ENCODE measurements around the gene SYNGR4.

Gene SYNGR4

GRCh38 chr19:48338253-48338755, 25.9 kb upstream of the SYNGR4 start:
- no peak for TF ChIP-seq TCF4 (CRISPR knock-in tag; IDR thresholded peaks at IDR 0.05; ENCODE audit: borderline replicate concordance)
- TF ChIP-seq ZFP30 (CRISPR knock-in tag; IDR thresholded peaks at IDR 0.05) = no peak
- TF ChIP-seq ISL1 (CRISPR knock-in tag; IDR thresholded peaks at IDR 0.05) = no peak
- TF ChIP-seq PATZ1 (CRISPR knock-in tag; IDR thresholded peaks at IDR 0.05; ENCODE audit: borderline replicate concordance) = no peak
- TF ChIP-seq OSR1 (CRISPR knock-in tag; IDR thresholded peaks at IDR 0.05) = no peak
- TF ChIP-seq CSDC2 (CRISPR knock-in tag; IDR thresholded peaks at IDR 0.05) = no peak
- no peak for TF ChIP-seq POU6F1 (CRISPR knock-in tag; IDR thresholded peaks at IDR 0.05; ENCODE audit: borderline replicate concordance, low read depth)
- no peak for TF ChIP-seq RARB (CRISPR knock-in tag; IDR thresholded peaks at IDR 0.05)
- TF ChIP-seq TOX (CRISPR knock-in tag; IDR thresholded peaks at IDR 0.05; ENCODE audit: borderline replicate concordance) = no peak
- no peak for ATAC-seq

DNA sequence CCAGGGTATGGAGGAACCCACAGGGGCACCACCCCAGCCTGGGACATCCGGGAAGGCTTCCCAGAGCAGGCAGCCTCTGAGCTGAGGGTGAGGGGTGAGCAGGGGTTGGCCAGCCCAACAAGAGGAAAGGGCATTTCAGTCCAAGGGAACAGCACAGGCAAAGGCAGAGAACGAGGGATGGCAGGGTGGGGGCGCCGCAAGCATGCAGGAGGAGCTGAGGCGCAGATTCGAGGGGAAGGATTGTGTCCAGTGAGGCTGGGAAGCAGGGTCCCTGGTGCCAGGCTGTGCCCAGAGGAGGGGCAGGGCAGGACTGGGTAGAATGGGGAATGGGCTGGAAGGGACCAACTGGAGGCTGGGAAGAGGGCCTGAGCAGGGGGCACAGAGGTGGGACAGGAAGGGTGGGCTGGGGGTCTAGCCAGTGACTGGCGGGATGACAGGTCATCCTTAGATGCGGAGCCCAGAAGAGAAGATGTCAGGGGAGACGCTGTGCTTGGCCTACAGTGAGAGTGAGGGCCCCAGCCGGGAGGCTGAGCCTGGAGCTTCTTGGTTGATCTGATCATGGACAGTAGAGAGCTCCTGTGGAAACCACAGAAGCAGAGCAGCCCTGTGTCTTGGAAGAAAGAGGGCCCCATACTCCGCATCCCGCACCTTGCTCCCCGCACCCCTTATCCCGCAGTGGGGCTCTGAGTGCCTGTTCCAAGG, 25.2 kb upstream of the SYNGR4 start:
- no peak for ATAC-seq
- TF ChIP-seq RARB (CRISPR knock-in tag; IDR thresholded peaks at IDR 0.05) = no peak
- no peak for TF ChIP-seq POU6F1 (CRISPR knock-in tag; IDR thresholded peaks at IDR 0.05; ENCODE audit: borderline replicate concordance, low read depth)
- TF ChIP-seq ZNF8 (CRISPR knock-in tag; IDR thresholded peaks at IDR 0.05) = no peak
- TF ChIP-seq ARNTL (CRISPR knock-in tag; IDR thresholded peaks at IDR 0.05; ENCODE audit: borderline replicate concordance, low read depth) = no peak
- TF ChIP-seq CSDC2 (CRISPR knock-in tag; IDR thresholded peaks at IDR 0.05) = no peak
- no peak for TF ChIP-seq PPARA (CRISPR knock-in tag; IDR thresholded peaks at IDR 0.05; ENCODE audit: borderline replicate concordance)
- TF ChIP-seq CSRNP3 (CRISPR knock-in tag; IDR thresholded peaks at IDR 0.05) = no peak
- no peak for TF ChIP-seq ZNF70 (CRISPR knock-in tag; IDR thresholded peaks at IDR 0.05)

GRCh38 chr19:48340995-48341394, 23.2 kb upstream of the SYNGR4 start:
- peak; percentile 70 for ATAC-seq
- TF ChIP-seq, protein P1, sequence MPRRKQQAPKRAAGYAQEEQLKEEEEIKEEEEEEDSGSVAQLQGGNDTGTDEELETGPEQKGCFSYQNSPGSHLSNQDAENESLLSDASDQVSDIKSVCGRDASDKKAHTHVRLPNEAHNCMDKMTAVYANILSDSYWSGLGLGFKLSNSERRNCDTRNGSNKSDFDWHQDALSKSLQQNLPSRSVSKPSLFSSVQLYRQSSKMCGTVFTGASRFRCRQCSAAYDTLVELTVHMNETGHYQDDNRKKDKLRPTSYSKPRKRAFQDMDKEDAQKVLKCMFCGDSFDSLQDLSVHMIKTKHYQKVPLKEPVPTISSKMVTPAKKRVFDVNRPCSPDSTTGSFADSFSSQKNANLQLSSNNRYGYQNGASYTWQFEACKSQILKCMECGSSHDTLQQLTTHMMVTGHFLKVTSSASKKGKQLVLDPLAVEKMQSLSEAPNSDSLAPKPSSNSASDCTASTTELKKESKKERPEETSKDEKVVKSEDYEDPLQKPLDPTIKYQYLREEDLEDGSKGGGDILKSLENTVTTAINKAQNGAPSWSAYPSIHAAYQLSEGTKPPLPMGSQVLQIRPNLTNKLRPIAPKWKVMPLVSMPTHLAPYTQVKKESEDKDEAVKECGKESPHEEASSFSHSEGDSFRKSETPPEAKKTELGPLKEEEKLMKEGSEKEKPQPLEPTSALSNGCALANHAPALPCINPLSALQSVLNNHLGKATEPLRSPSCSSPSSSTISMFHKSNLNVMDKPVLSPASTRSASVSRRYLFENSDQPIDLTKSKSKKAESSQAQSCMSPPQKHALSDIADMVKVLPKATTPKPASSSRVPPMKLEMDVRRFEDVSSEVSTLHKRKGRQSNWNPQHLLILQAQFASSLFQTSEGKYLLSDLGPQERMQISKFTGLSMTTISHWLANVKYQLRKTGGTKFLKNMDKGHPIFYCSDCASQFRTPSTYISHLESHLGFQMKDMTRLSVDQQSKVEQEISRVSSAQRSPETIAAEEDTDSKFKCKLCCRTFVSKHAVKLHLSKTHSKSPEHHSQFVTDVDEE (CRISPR knock-in tag; IDR thresholded peaks at IDR 0.05) = no peak
- no peak for TF ChIP-seq ARNTL (CRISPR knock-in tag; IDR thresholded peaks at IDR 0.05; ENCODE audit: borderline replicate concordance, low read depth)
- TF ChIP-seq PPARA (CRISPR knock-in tag; IDR thresholded peaks at IDR 0.05; ENCODE audit: borderline replicate concordance) = no peak
- no peak for TF ChIP-seq POU6F1 (CRISPR knock-in tag; IDR thresholded peaks at IDR 0.05; ENCODE audit: borderline replicate concordance, low read depth)
- no peak for TF ChIP-seq BACH2 (CRISPR knock-in tag; IDR thresholded peaks at IDR 0.05; ENCODE audit: borderline replicate concordance)
- no peak for TF ChIP-seq TOX (CRISPR knock-in tag; IDR thresholded peaks at IDR 0.05; ENCODE audit: borderline replicate concordance)
- TF ChIP-seq TCF4 (CRISPR knock-in tag; IDR thresholded peaks at IDR 0.05; ENCODE audit: borderline replicate concordance) = no peak
- TF ChIP-seq SNAI2 (CRISPR knock-in tag; IDR thresholded peaks at IDR 0.05) = no peak
- no peak for TF ChIP-seq RARB (CRISPR knock-in tag; IDR thresholded peaks at IDR 0.05)
- TF ChIP-seq CSDC2 (CRISPR knock-in tag; IDR thresholded peaks at IDR 0.05) = no peak
- no peak for TF ChIP-seq CREB5 (CRISPR knock-in tag; IDR thresholded peaks at IDR 0.05; ENCODE audit: low read depth)
- TF ChIP-seq CSRNP3 (CRISPR knock-in tag; IDR thresholded peaks at IDR 0.05) = no peak
- no peak for TF ChIP-seq ZFP30 (CRISPR knock-in tag; IDR thresholded peaks at IDR 0.05)
- TF ChIP-seq GLIS3 (CRISPR knock-in tag; IDR thresholded peaks at IDR 0.05) = no peak
- no peak for TF ChIP-seq ISL1 (CRISPR knock-in tag; IDR thresholded peaks at IDR 0.05)
- no peak for TF ChIP-seq ZNF70 (CRISPR knock-in tag; IDR thresholded peaks at IDR 0.05)
- TF ChIP-seq ZNF8 (CRISPR knock-in tag; IDR thresholded peaks at IDR 0.05) = no peak
- TF ChIP-seq OSR1 (CRISPR knock-in tag; IDR thresholded peaks at IDR 0.05) = no peak

All from SK-N-SH treated with all-trans-retinoic acid at 6 μM for 48 hours (cell line).